A549 (cell line): ENCODE measurements around the gene SLC15A3.

Source experiments
- CBX8 ChIP-seq: fragments of 200-600 bp; sonication (generic); IDR thresholded peaks from 2 replicates; pipeline ENCODE4 v1.6.1; 2016
- EHMT2 ChIP-seq: fragments of 200-600 bp; sonication (generic); IDR thresholded peaks from 2 replicates; pipeline ENCODE4 v1.6.1; 2016; ENCODE audit warnings: antibody characterized with exemption, low read depth, mild to moderate bottlenecking, moderate library complexity
- HDAC2 ChIP-seq: fragments of 200-600 bp; sonication (generic); IDR thresholded peaks from 2 replicates; pipeline ENCODE4 v1.6.1; 2016
- MAFK ChIP-seq: fragments of 450-650 bp; IDR thresholded peaks from 2 replicates; pipeline ENCODE4 v1.6.1; 2014; ENCODE audit not compliant: partially characterized antibody
- MAZ ChIP-seq: fragments of 150-350 bp; IDR thresholded peaks from 2 replicates; pipeline ENCODE4 v1.6.1; 2014; ENCODE audit warnings: antibody characterized with exemption, low read depth, low read length, borderline replicate concordance
- MYC ChIP-seq: IDR thresholded peaks from 2 replicates; pipeline ENCODE4 v1.6.1; 2012; ENCODE audit warnings: mild to moderate bottlenecking, inconsistent platforms, low read length, improper control_type of control experiment, borderline replicate concordance
- POLR2A ChIP-seq: IDR thresholded peaks from 2 replicates; pipeline ENCODE4 v1.6.1; 2012; ENCODE audit warnings: mild to moderate bottlenecking, low read length
- SMC3 ChIP-seq: fragments of >200 bp; sonication (Bioruptor Twin); formaldehyde crosslinking; IDR thresholded peaks from 3 replicates; pipeline ENCODE4 v1.6.1; 2018; ENCODE audit warnings: inconsistent platforms
- SREBF2 ChIP-seq: fragments of 450-650 bp; IDR thresholded peaks from 2 replicates; pipeline ENCODE4 v1.6.1; 2014; ENCODE audit warnings: mild to moderate bottlenecking, moderate library complexity
- TF ChIP-seq, protein P1 (sequence below): fragments of 450-650 bp; IDR thresholded peaks from 2 replicates; pipeline ENCODE4 v1.6.1; 2014; ENCODE audit warnings: antibody characterized with exemption
- TF ChIP-seq, protein P2 (sequence below): fragments of >200 bp; sonication (Bioruptor Twin); formaldehyde crosslinking; IDR thresholded peaks from 3 replicates; pipeline ENCODE4 v1.5.1; 2016
- TF ChIP-seq, protein P3 (sequence below): fragments of 250-450 bp; sonication (Bioruptor Pico); IDR thresholded peaks from 2 replicates; pipeline ENCODE4 v1.5.0; 2020; ENCODE audit warnings: low read depth, mild to moderate bottlenecking, moderate library complexity
- TF ChIP-seq, protein P4 (sequence below): IDR thresholded peaks from 2 replicates; pipeline ENCODE4 v1.6.1; 2012
- TF ChIP-seq, protein P5 (sequence below): fragments of 200-600 bp; sonication (generic); IDR thresholded peaks from 2 replicates; pipeline ENCODE4 v1.6.1; 2016; ENCODE audit warnings: antibody characterized with exemption, mild to moderate bottlenecking, moderate library complexity

DNA sequence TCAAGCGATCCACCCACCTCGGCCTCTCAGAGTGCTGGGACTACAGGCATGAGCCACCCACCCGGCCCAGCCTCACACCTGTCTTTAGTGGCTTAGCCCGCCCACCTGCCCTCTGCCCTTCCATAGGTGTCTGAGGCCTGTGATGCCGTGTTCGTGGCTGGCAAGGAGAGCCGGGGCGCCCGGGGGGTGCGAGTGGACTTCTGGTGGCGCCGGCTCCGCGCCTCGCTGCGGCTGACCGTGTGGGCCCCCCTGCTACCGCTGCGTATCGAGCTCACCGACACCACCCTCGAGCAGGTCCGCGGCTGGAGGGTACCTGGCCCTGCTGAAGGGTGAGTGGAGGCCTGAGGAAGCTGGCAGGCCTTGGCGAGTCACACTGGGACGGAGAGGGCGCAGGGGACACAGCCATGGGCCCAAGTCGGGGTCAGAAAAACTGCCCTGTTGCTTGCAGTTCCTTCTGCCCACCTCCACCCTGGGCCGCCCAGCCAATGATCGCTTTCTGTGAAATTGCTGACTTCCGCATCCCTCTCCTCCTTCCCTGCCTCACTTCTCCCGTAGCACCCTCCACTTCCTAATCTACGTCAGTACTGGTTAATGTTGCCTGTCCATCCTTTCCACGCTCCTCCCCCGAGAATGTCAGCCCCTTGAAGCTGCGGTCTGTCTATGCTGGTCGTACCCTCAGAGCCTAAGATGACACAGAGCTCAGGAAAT is 18.4 kb downstream of the SLC15A3 start:
- TF ChIP-seq, protein P1, sequence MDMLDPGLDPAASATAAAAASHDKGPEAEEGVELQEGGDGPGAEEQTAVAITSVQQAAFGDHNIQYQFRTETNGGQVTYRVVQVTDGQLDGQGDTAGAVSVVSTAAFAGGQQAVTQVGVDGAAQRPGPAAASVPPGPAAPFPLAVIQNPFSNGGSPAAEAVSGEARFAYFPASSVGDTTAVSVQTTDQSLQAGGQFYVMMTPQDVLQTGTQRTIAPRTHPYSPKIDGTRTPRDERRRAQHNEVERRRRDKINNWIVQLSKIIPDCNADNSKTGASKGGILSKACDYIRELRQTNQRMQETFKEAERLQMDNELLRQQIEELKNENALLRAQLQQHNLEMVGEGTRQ: no peak
- TF ChIP-seq, protein P2, sequence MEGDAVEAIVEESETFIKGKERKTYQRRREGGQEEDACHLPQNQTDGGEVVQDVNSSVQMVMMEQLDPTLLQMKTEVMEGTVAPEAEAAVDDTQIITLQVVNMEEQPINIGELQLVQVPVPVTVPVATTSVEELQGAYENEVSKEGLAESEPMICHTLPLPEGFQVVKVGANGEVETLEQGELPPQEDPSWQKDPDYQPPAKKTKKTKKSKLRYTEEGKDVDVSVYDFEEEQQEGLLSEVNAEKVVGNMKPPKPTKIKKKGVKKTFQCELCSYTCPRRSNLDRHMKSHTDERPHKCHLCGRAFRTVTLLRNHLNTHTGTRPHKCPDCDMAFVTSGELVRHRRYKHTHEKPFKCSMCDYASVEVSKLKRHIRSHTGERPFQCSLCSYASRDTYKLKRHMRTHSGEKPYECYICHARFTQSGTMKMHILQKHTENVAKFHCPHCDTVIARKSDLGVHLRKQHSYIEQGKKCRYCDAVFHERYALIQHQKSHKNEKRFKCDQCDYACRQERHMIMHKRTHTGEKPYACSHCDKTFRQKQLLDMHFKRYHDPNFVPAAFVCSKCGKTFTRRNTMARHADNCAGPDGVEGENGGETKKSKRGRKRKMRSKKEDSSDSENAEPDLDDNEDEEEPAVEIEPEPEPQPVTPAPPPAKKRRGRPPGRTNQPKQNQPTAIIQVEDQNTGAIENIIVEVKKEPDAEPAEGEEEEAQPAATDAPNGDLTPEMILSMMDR: no peak
- TF ChIP-seq SREBF2: no peak
- no peak for TF ChIP-seq HDAC2
- TF ChIP-seq CBX8: no peak
- TF ChIP-seq POLR2A: no peak
- TF ChIP-seq, protein P3, sequence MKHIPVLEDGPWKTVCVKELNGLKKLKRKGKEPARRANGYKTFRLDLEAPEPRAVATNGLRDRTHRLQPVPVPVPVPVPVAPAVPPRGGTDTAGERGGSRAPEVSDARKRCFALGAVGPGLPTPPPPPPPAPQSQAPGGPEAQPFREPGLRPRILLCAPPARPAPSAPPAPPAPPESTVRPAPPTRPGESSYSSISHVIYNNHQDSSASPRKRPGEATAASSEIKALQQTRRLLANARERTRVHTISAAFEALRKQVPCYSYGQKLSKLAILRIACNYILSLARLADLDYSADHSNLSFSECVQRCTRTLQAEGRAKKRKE: no peak
- TF ChIP-seq MAZ: no peak
- no peak for TF ChIP-seq SMC3
- TF ChIP-seq, protein P4, sequence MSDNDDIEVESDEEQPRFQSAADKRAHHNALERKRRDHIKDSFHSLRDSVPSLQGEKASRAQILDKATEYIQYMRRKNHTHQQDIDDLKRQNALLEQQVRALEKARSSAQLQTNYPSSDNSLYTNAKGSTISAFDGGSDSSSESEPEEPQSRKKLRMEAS: no peak
- TF ChIP-seq MAFK: no peak
- TF ChIP-seq, protein P5, sequence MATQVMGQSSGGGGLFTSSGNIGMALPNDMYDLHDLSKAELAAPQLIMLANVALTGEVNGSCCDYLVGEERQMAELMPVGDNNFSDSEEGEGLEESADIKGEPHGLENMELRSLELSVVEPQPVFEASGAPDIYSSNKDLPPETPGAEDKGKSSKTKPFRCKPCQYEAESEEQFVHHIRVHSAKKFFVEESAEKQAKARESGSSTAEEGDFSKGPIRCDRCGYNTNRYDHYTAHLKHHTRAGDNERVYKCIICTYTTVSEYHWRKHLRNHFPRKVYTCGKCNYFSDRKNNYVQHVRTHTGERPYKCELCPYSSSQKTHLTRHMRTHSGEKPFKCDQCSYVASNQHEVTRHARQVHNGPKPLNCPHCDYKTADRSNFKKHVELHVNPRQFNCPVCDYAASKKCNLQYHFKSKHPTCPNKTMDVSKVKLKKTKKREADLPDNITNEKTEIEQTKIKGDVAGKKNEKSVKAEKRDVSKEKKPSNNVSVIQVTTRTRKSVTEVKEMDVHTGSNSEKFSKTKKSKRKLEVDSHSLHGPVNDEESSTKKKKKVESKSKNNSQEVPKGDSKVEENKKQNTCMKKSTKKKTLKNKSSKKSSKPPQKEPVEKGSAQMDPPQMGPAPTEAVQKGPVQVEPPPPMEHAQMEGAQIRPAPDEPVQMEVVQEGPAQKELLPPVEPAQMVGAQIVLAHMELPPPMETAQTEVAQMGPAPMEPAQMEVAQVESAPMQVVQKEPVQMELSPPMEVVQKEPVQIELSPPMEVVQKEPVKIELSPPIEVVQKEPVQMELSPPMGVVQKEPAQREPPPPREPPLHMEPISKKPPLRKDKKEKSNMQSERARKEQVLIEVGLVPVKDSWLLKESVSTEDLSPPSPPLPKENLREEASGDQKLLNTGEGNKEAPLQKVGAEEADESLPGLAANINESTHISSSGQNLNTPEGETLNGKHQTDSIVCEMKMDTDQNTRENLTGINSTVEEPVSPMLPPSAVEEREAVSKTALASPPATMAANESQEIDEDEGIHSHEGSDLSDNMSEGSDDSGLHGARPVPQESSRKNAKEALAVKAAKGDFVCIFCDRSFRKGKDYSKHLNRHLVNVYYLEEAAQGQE: no peak
- TF ChIP-seq MYC: no peak
- TF ChIP-seq EHMT2: no peak
